Mucosa of descending colon (tissue), 3 donors: Measurements from ENCODE around the gene FNDC3B. TPM values are rescaled to one million over a fixed set of nuclear protein-coding genes. Genes with fewer than 3 reads are reported as not detected.

Source experiments
- ATAC-seq: fragments of 200-7000 bp; cut with Tn5 transposase; one replicate; pipeline ENCODE4 v1.9.1; 2020; ENCODE audit warnings: mild to moderate bottlenecking, moderate library complexity
- DNase-seq, 3 donors: peaks; one replicate each; pipeline ENCODE4 v3.0.0-alpha.2; 2020
- H3K36me3 ChIP-seq: fragments of 200-600 bp; one replicate; pipeline ENCODE4 v1.8.0; 2021; ENCODE audit warnings: low read depth, mild to moderate bottlenecking
- H3K4me1 ChIP-seq: fragments of 200-600 bp; one replicate; pipeline ENCODE4 v1.8.0; 2021; ENCODE audit warnings: low read depth, mild to moderate bottlenecking
- H3K4me3 ChIP-seq: fragments of 200-600 bp; one replicate; pipeline ENCODE4 v1.8.0; 2021; ENCODE audit warnings: mild to moderate bottlenecking
- H3K9me3 ChIP-seq: fragments of 200-600 bp; one replicate; pipeline ENCODE4 v1.8.0; 2021; ENCODE audit warnings: mild to moderate bottlenecking
- CTCF ChIP-seq: fragments of 200-600 bp; IDR thresholded peaks from one replicate; pipeline ENCODE4 v1.8.0; 2022; ENCODE audit warnings: antibody characterized with exemption, mild to moderate bottlenecking
- intact Hi-C, 2 donors: fragments of 100-400 bp; cut with DNase I in 1 of 2; cut with micrococcal nuclease in 1 of 2; formaldehyde crosslinking; loops; one replicate each; pipeline versions ENCODE4 v1.11.0 to v1.11.1; 2022; cut with DNase I, micrococcal nuclease
- total RNA-seq, 3 donors: library from RNA; stranded (reverse); fragmentation: NEBNext Ultra II Directional in 2 of 3; extraction: Animal tissue kit (Norgen Biotek cat#: 25700) in 2 of 3; gene quantifications; one replicate each; pipeline versions ENCODE4 v1.2.1 to v1.2.4, GENCODE V29; 2021 to 2023
- donor health status: DM: no; HTN: no; CAD: no; lungs with moderate emphysema.
- donor health status: DM: no; HTN: no; CAD: no.
- donor health status: DM: no; HTN: yes; CAD: no.

The FNDC3B gene
- total RNA-seq, 3 donors from 2014 or later, result 107 to 132 (median 126) TPM

GRCh38 chr3:172357850-172358754 lies 318.7 kb downstream of the FNDC3B start:
- intact Hi-C loops, result no loop called here
- Histone ChIP-seq H3K4me1 (peaks cover 7% of the 10 kb centered on the region), H3K9me3 (no peaks in the 10 kb centered on the region), H3K4me3 (no peak overlapping the region), H3K36me3 (peaks cover 2% of the 10 kb centered on the region)
- ATAC-seq, result peak; percentile 67
- no peak for DNase-seq
- TF ChIP-seq CTCF, result no peak

GRCh38 chr3:172359231-172359630 lies 319.9 kb downstream of the FNDC3B start:
- Histone ChIP-seq H3K4me1 (peaks cover 7% of the 10 kb centered on the region), H3K4me3 (no peak overlapping the region), H3K9me3 (no peaks in the 10 kb centered on the region), H3K36me3 (peaks cover 5% of the 10 kb centered on the region)
- DNase-seq (no peak), ATAC-seq (no peak)
- intact Hi-C loops, result no loop called here
- TF ChIP-seq CTCF, result no peak

- DNase-seq, result no peak
- no peak for ATAC-seq
- H3K36me3 ChIP-seq, result peaks cover 5% of the 10 kb centered on the region
- no peak for TF ChIP-seq CTCF
- H3K4me3 ChIP-seq, result no peak overlapping the region
- intact Hi-C loops, result no loop called here
- H3K4me1 ChIP-seq, result peaks cover 7% of the 10 kb centered on the region
- H3K9me3 ChIP-seq, result no peaks in the 10 kb centered on the region
Observed at GRCh38 chr3:172359996-172360395, 320.6 kb downstream of the FNDC3B start.

- Histone ChIP-seq H3K4me3 (no peak overlapping the region), H3K4me1 (no peaks in the 10 kb centered on the region), H3K36me3 (peaks cover 5% of the 10 kb centered on the region), H3K9me3 (no peaks in the 10 kb centered on the region)
- no peak for TF ChIP-seq CTCF
- ATAC-seq (no peak), DNase-seq (no peak)
- intact Hi-C loops, result no loop called here
Observed at GRCh38 chr3:172362583-172362982, 323.2 kb downstream of the FNDC3B start.

GRCh38 chr3:172364374-172365027 lies 325.1 kb downstream of the FNDC3B start:
- peaks cover 5% of the 10 kb centered on the region for H3K36me3 ChIP-seq
- no peak overlapping the region for H3K4me3 ChIP-seq
- DNase-seq, result no peak
- intact Hi-C loops, result no loop called here
- H3K4me1 ChIP-seq, result no peaks in the 10 kb centered on the region
- TF ChIP-seq CTCF, result no peak
- no peak for ATAC-seq
- no peaks in the 10 kb centered on the region for H3K9me3 ChIP-seq
